GM19099 (cell line): ENCODE data around the gene GDF15.

Source experiments
- POLR2A ChIP-seq: IDR thresholded peaks from 3 replicates; pipeline ENCODE4 v1.6.1; 2011; ENCODE audit warnings: low read depth; ENCODE audit not compliant: insufficient read length; ENCODE audit errors: extremely low read depth

The GDF15 gene

GRCh38 chr19:18388100-18388959 is 2.4 kb downstream of the GDF15 start:
- TF ChIP-seq POLR2A, result peak; percentile 71

- no peak for TF ChIP-seq POLR2A
Measured at GRCh38 chr19:18388960-18389725, 3.2 kb downstream of the GDF15 start.

GRCh38 chr19:18389726-18390064 is 3.7 kb downstream of the GDF15 start:
- no peak for TF ChIP-seq POLR2A

- no peak for TF ChIP-seq POLR2A
Measured at GRCh38 chr19:18390065-18390907, 4.3 kb downstream of the GDF15 start.

GRCh38 chr19:18391509-18392075 is 5.6 kb downstream of the GDF15 start:
- no peak for TF ChIP-seq POLR2A

- no peak for TF ChIP-seq POLR2A
Measured at GRCh38 chr19:18392417-18392816, 6.5 kb downstream of the GDF15 start.

GRCh38 chr19:18392926-18393325 is 7.0 kb downstream of the GDF15 start:
- no peak for TF ChIP-seq POLR2A

GRCh38 chr19:18393836-18394235 is 7.9 kb downstream of the GDF15 start:
- no peak for TF ChIP-seq POLR2A

- no peak for TF ChIP-seq POLR2A
Measured at GRCh38 chr19:18396471-18397241, 10.7 kb downstream of the GDF15 start.

- TF ChIP-seq POLR2A, result no peak
Measured at GRCh38 chr19:18397242-18398202, 11.6 kb downstream of the GDF15 start, which contains the start of gene LRRC25. LRRC25 (minus strand) TSS chr19:18397622; CDS start chr19:18396963, 659 bp downstream.

GRCh38 chr19:18399008-18399407 is 13.1 kb downstream of the GDF15 start:
- no peak for TF ChIP-seq POLR2A

- TF ChIP-seq POLR2A, result no peak
Measured at GRCh38 chr19:18401580-18402112, 15.7 kb downstream of the GDF15 start.

GRCh38 chr19:18406749-18407148 is 20.8 kb downstream of the GDF15 start:
- no peak for TF ChIP-seq POLR2A
